ENCODE data around the gene ANKHD1.

Gene ANKHD1

DNA sequence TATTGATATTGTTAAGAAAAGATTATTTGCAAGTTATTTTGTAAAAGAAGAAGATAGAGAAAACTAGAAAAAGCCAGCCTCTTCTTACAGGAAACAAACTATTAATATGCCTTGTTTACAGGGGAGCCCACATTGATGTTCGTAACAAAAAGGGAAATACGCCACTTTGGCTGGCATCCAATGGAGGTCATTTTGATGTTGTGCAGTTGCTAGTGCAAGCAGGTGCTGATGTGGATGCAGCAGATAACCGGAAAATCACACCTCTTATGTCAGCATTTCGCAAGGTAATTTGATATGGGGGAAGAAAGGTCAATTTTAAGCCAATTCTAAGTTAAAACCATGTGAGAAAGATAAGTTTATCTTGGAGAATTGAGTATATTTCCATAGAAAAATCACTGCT is 108.3 kb downstream of the ANKHD1 start:
- Histone ChIP-seq H3K27ac (no peak overlapping the region), H3K4me3 (no peak overlapping the region)

DNA sequence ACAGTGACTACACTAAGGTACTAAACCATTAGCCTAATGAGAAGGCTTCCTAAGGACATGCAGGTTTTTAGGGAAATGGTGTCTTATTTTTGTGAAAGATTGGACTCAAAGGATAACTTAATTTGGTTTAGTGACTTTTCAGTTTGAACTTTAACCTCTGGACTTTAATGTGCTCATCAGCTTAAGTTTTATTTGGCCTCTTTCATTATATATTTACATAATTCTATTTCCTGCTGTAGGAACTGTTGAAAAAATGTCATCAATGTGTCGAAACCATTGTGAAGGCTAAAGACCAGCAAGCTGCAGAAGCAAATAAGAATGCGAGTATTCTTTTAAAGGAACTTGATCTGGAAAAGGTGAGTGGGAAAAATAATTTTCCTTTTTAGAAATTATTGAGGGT is 111.5 kb downstream of the ANKHD1 start:
- Histone ChIP-seq H3K27ac (no peak overlapping the region), H3K4me3 (no peak overlapping the region)

DNA sequence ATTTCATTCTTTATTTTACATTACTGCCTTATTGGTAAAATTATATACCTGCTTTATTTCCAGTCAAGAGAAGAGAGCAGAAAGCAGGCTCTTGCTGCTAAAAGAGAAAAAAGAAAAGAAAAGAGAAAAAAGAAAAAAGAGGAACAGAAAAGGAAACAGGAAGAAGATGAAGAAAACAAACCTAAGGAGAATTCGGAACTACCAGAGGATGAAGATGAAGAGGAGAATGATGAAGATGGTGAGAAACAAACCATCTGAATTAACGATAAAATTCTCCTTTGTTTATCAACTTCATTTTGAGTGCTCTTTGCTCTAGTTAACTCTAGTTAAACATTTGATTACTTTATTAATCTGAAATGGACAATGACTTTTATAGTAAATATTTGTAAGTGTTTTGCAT is 122.4 kb downstream of the ANKHD1 start:
- H3K27ac ChIP-seq = no peak overlapping the region

DNA sequence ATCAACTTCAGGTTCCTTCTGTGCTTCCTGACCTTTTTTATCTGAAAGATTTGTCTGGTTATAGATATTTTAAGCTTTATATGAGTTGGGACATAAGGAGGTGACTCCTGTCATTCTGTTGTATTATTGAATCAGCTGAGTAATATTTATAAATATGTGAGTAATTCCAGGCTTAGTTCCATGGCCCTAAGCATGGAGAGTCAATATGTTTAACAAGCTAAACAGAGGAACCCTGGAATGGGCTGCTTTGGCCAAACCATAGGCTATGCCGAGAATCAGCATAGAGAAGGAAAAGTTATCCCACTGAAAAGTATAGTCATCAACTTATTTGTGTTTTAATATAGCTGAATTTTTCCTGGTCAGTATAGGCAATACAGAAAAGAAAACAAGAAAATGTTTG is 138.6 kb downstream of the ANKHD1 start:
- Histone ChIP-seq H3K4me3 (no peak overlapping the region), H3K27ac (no peak overlapping the region)

More for the DNA sequence above, 122.4 kb downstream of the ANKHD1 start:
- H3K4me3 ChIP-seq = no peak overlapping the region

DNA sequence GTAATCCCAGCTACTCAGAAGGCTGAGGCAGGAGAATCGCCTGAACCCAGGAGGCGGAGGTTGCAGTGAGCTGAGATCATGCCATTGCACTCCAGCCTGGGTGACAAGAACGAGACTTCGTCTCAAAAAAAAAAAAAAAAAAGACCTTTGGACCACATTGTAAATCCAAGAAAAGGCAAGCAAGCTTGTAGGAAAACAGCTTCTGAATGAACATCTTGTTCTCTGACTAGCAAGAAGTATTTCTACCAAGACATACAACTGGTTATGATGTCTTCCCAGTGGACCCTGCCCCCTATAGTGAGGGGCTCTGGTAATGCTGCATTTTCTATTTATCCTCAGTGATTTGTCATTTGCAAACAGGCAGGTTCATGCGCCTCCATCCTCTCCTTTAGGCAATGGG is 141.3 kb downstream of the ANKHD1 start:
- no peak overlapping the region for H3K27ac ChIP-seq
- no peak overlapping the region for H3K4me3 ChIP-seq

DNA sequence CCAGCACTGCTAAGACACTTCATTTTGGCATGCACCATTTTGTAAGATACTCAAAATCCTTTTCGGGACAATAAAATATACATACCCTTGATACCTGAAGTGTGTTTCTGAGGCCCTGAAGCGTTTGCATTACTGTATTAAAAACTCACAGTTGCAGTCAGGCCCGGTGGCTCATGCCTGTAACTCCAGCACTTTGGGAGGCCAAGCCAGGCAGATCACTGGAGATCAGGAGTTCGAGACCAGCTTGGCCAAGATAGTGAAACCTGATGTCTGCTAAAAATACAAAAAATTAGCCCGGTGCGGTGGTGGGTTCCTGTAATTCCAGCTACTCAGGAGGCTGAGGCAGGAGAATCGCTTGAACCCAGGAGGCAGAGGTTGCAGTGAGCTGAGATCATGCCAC is 143.4 kb downstream of the ANKHD1 start:
- Histone ChIP-seq H3K27ac (no peak overlapping the region), H3K4me3 (no peak overlapping the region)

DNA sequence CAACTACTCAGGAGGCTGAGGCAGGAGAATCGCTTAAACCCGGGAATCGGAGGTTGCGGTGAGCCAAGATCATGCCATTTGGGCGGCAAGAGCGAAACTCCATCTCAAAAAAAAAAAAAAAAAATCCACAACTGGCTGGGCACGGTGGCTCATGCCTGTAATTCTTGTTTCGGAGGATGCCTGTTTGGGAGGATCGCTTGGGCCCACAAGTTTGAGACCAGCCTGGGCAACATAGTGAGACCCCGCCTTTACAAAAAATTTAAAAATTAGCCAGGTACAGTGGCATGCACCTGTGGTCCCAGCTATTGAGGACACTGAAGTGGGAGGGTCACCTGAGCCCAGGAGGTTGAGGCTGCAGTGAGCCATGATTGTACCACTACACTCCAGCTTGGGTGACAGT is 144.0 kb downstream of the ANKHD1 start:
- no peak overlapping the region for H3K4me3 ChIP-seq
- peak overlapping the region in 2 of 21 experiments; percentile 2 to 43 for H3K27ac ChIP-seq

DNA sequence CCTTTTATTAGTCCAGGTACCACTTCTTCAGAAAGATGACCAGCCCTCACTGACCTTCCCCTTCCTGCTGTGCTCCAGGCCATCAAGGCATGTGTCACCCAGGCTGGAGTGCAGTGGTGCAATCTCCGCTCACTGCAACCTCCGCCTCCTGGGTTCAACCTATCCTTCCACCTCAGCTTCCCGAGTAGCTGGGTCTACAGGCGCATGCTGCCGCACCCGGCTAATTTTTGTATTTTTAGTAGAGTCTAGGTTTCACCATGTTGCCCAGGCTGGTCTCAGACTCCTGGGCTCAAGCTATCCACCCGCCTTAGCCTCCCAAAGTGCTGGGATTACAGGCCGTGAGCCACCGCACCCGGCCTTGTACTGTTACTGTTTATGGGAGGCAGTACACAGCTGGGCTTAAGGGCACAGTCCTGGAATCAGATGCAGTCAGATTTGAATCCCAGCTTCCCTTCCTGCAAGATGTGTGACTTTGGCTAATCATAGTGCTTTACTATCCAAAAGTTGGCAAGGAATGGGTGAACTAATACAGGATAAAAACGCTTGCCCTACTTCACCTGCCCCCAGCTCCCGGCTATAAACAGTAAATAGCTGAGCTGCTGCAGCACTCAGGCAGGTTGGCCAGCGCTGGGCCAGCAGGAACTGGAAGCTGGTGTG is 145.3 kb downstream of the ANKHD1 start:
- Histone ChIP-seq H3K4me3 (peak overlapping the region; percentile 29 to 60 (median 38)), H3K27ac (peak overlapping the region in 19 of 21 experiments; percentile 31 to 96 (median 90))

DNA sequence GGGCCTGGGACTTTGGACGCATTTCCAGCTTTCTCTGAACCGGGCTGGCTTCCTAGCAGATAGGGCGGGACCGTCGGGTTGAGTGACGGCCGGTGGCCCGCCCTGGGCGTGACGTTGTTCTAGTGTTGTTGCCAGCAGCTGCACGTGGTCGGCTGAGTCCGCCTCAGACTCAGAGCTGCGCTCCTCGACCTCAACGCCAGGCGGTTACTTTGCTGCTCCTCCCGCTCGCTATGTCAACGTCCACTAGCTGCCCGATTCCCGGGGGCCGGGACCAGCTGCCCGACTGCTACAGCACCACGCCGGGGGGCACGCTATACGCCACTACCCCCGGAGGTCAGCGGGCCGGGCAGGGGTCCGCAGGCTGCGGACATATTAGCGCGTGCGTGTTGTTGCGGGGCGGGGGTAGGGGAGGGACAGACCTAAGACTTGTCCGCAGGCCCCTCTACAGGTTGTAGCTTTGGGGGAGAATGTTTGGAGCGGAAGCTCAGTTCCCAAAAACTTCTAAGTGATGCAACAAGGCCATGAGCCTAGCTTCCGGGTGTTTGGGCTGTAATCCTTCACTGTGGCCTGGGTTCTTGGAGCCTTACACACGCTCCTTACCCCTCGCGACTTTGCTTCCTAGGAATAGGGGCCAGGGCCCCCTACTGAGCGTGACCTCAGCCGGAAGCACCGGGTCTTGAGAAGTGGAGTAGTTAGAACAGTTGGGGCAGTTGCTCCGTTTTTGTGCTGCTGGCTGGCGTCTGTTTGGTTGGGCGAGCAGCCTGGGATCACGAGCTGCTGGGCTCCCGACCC is 146.1 kb downstream of the ANKHD1 start, which contains the start of gene EIF4EBP3:
Gene EIF4EBP3, plus strand, starts transcription at position 155 of the 792 bp plus-strand sequence. Its CDS starts 76 bp downstream, at position 231.
- Histone ChIP-seq H3K4me3 (peak within 1 kb of the TSS; percentile 29 to 60 (median 38)), H3K27ac (peak within 1 kb of the TSS; percentile 62 to 96 (median 89))

DNA sequence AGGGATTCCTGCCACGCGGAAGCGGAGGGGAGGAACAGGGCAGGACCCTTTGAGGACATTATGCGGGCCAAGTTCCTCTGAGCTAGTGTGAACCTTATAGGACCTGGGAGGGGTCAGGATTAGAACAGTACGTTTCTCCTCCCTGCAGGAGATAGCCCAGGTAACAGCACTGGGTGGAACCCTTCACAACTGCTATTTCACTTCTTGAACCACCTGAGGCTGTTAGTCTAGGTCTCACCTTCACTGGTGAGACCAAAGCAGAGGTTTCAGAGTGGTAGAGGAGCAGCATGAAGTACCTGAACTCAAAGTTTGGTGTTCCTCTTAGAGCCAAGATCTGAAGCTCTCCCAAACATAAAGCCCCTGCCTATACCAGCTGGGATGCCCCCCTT is 146.7 kb downstream of the ANKHD1 start:
- H3K27ac ChIP-seq = peak overlapping the region; percentile 62 to 96 (median 89)
- H3K4me3 ChIP-seq = peak overlapping the region; percentile 29 to 60 (median 38)

DNA sequence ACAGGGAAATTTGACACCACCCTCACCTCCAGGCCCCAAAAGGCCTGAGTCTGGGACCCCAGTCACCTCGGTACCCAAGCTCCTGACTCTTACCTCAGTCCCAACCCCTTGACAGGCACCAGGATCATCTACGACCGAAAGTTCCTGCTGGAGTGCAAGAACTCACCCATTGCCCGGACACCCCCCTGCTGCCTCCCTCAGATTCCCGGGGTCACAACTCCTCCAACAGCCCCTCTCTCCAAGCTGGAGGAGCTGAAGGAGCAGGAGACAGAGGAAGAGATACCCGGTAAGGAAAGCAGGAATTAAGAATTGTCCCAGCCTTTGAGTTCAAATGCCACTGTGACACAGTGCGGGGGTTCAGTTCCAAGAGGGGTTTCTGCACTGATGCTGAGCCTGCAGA is 147.2 kb downstream of the ANKHD1 start:
- H3K4me3 ChIP-seq = no peak overlapping the region
- H3K27ac ChIP-seq = peak overlapping the region in 19 of 21 experiments; percentile 10 to 96 (median 90)

DNA sequence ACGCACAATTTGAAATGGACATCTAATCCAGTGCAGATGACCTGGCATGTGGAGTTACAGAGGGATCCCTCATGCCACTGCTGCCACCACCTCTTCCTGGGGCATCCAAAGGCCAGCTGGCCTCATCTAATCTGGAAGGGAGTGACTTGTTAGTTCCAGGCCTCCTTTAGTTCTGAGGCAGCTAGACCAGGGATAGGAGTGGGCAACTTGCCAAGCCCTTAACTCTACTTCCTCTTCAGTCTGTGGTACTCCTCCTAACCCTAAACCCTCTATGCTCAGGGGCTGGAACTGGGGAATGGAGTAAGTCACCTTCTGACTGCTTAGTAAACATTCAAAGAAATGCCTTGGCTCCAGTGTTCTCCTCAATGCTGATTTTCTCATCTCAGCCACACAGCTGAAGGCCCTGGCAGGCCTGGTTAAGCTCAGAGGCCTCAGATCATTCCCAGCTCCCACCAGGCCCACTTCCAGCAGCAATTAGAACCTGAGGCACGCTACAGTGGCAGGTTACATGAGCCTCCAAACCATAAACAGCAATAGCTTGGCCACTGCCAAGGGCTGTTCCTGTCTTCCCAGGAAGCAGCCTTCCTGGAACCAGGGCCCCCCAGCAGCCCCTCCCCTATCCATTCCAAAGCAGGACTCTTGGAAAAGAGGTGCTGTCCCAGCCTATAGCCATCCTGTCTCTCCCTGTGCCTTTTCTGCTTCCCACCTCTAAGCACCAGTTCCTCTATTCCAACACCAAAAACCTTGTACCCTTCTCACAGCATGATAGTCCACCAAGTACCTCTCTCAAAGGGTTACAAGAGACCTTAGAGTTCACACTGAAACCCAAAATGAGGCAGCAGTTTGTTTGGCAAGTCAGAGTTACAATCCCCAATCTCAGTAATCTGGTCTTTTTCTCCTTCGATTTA is 147.9 kb downstream of the ANKHD1 start:
- Histone ChIP-seq H3K4me3 (no peak overlapping the region), H3K27ac (peak overlapping the region in 14 of 21 experiments; percentile 7 to 96 (median 90))

DNA sequence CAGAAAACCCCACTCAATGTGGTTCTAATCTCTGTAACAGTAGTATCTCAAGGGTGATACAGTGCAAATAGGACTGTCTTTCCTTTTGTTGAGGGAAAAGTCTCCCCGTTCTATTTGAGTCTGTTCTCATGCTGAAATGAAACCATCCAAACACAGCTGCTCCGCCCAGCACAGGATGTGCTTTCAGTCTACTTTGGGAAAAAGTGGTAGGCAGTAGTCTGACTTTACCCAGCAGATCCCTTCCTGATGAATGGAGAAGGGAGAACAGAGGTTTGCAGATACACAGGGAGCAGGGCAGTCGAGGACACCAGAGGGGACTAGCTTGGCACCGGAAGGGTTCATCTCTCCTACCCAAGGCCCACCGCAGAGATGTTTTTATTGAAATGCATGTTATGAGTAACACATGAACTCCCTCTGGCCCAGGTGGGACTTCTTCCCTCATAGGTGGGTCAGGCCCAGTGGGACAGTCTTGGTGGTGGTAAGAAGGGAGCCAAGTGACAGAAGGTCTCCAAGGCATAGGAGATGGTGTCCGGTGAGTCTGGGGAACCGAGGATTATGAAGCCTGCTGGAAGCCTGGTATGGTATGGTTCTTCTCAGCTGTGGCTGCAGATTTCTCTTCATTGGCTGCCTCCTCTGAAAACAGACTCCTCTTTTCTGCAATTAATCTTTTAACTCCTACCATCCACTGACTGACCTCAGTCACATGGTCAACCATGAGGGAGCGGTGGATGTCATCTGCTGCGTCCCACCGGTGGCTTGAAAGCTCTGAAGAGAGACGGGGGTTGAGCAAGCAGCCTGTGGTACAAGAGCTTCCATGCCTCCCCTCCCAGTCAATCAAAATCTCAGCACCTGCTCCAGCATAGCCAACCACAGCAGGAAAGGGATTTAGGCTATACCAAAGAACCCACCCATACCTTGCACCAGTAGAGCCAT is 148.8 kb downstream of the ANKHD1 start:
- H3K4me3 ChIP-seq = no peak overlapping the region
- peak overlapping the region in 10 of 21 experiments; percentile 7 to 96 (median 89) for H3K27ac ChIP-seq

DNA sequence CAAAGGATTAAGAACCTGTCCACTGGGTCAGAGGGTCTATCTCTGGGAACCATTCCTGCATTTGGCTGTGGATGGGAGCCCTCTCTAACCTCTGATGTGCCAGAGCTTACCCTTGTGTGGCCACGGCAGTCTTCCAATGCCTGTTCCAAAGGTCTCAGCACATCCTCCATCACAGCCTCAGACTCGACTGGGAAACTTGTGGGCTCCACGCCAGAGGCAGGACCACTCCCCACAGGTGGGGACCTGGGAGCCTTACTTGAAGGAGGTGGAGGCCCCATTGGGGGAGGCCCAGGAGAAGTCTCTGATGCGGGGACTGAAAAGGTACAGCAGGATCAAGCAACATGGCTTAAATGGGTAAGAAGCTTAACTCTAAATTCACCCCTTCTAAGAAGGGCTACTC is 150.2 kb downstream of the ANKHD1 start:
- no peak overlapping the region for H3K4me3 ChIP-seq
- H3K27ac ChIP-seq = no peak overlapping the region

DNA sequence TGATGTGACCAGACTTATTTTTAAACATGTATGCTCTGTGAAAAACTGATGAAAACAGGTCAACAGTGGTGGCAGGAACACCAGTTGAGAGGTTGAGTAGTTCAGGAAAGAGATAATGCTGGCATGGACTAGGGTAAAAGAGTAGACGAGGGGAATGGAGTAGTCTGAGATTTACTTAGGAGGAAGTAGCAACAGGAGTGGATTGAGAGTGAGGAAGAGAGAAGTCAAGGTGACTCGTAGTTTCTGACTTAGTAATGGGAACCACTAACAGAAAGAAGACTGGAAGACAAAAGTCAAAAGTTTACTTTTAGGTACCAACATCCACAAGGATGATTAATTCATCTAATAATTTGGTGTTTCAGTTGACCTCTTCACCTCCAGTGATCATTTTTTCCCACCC is 152.0 kb downstream of the ANKHD1 start:
- no peak overlapping the region for H3K4me3 ChIP-seq
- no peak overlapping the region for H3K27ac ChIP-seq

DNA sequence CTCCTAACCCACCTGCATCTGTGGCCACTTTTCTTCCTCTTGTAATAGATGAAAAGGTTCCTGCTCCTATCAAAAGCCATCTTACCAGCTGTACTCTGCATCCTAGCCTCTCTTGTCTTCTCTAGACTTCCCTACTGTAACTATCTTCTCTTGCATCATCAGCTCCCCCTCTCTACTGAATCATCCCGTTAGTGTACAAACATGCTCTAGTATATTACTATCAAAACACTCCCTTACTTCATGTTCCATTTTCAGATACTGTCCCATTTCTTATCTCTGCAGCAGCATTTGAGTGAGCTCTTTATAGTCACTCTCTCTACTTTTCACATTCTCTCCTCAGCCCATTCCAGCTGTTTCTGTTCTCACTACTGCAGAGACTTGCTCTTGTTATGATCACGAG is 152.8 kb downstream of the ANKHD1 start:
- Histone ChIP-seq H3K27ac (no peak overlapping the region), H3K4me3 (no peak overlapping the region)

DNA sequence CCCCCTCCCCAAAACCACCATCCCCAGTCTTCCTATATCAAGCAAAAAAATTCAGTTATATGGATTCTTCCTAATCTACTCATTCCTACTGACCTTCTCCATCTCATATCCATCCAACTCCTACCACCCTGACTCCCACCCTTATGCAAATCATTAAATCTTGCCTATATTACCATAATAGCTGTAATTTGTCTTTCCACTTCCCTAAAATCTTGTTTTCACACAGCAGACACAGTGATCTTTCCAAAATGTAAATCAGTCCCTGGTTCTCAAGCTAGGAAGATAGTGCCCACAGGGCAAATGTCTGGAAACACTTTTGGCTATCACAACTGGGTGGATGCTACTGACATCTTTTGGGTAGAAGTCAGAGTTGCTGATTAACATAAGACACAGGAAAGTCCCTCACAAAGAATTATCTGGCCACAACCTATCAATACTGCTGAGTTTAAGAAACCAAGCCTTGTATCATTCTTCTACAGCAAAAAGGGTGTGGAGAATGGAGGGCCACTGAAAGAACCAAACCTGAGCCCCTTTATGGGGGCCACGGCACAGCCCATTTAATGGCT is 154.2 kb downstream of the ANKHD1 start:
- Histone ChIP-seq H3K4me3 (peak overlapping the region in 6 of 7 experiments; percentile 56 to 72 (median 70)), H3K27ac (peak overlapping the region in 5 of 21 experiments; percentile 25 to 96 (median 38))

DNA sequence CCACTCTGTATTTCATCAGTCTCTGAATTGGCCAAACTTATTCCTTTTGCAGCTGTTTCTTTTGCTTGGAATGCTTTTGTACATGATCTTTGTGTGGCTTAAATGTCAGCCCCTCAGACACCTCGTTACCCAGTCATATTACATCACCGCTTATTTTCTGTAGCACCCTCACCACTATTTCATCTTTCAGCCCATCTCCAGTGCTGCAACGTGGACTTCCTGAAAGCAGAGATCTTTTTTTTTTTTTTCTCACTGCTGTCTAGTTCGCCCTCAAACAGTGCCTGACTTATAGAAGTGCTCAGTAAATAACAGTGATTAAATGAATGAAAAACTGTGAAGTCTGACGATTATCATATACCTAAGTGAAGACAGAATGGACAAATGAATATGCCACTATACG is 154.8 kb downstream of the ANKHD1 start:
- Histone ChIP-seq H3K4me3 (peak overlapping the region; percentile 52 to 72 (median 69)), H3K27ac (peak overlapping the region in 16 of 21 experiments; percentile 79 to 97 (median 93))
